Stimulated activated CD4-positive, alpha-beta T cell treated with anti-CD3 and anti-CD28 coated beads, Interleukin-4, amount 100 ng/mL, for 24 hours (primary cell): Measurements from ENCODE around the gene KMT2B.
"Not testable (repeated sequence)": the region's sequence is repeated elsewhere in the genome, so short reads cannot be mapped to it uniquely, and the experiment has no call there.

ENCODE experiments used
- DNase-seq: peaks from one replicate; pipeline ENCODE4 v3.0.0-alpha.2; 2020

KMT2B gene

DNA sequence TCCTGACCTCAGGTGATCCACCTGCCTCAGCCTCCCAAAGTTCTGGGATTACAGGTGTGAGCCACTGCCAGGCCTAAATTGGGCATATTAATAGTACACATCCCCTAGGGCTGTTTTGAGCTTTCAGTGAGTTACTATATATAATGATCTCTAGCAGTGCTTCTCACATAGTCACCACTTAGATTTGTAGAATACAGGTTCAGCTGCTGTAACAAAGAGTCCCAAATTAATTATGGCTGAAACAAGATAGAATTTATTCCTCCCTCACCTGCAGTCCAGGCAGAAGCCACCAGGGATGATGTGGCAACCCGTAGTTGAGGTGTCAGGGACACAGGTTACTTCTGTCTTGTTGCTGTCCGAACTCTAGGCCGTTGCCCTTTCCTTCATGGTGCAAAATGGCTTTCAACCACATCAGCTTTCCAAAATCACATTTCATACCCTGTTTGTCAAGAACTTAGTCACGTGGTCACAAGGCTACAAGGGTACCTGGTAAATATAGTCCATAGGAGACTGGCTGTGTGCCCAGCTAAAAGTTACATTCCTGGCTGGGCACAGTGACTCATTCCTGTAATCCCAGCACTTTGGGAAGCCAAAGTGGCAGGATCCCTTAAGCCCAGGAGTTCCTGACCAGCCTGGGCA lies 43.0 kb downstream of the KMT2B start:
- DNase-seq: no peak

DNA sequence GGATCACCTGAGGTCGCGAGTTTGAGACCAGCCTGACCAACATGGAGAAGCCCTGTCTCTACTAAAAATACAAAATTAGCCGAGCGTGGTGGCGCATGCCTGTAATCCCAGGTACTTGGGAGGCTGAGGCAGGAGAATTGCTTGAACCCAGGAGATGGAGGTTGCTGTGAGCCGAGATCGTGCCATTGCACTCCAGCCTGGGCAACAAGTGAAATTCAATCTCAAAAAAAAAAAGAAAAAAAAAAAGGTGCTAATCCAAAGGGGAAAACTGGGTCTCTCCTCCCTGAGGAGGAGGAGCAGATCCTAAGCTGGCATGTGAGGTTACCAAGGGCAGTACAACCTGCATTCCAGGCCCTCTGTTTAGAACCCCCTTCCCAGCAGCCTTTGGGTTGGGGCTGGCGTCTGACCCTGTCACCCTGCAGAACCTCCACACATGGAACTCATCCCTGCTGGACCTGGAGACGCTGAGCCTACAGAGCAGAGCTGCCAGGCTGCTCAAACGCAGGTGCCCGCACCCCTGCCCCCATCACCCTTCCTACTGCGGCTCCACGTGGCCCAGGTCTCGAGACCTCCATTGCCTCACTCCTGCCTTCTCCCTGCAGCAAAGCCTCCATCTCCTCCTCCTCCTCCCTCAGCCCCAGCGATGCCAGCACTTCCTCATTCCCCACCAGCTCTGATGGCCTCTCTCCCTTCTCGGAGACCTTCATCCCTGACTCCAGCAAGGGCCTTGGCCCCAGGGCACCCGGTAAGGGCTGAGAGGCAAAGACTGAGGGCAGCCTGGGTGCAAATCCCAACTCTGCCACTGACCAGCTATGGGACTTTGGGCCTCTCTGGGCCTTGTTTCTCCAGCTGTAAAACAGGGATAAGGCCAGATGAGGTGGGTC lies 46.9 kb downstream of the KMT2B start:
- DNase-seq: no peak

GRCh38 chr19:35766571-35767104 lies 48.8 kb downstream of the KMT2B start:
- DNase-seq: no peak

GRCh38 chr19:35767288-35768081 lies 49.7 kb downstream of the KMT2B start:
- DNase-seq: no peak

- DNase-seq: no peak
Observed at GRCh38 chr19:35768082-35768421, 50.2 kb downstream of the KMT2B start.

DNA sequence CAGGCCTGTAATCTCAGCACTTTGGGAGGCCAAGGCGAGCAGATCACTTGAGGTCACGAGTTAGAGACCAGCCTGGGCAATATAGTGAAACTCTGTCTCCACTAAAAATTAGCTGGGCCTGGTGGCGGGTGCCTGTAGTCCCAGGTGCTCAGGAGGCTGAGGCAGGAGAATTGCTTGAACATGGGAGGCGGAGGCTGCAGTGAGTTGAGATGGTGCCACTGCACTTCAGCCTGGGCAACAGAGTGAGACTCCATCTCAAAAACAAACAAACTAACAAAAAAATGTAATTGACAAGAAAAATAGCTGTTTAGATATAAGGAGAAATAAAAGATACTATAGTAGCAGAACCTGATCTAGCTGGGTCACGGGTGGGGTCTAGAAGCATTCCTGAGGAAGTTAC lies 54.6 kb downstream of the KMT2B start:
- DNase-seq: not testable (repeated sequence)

DNA sequence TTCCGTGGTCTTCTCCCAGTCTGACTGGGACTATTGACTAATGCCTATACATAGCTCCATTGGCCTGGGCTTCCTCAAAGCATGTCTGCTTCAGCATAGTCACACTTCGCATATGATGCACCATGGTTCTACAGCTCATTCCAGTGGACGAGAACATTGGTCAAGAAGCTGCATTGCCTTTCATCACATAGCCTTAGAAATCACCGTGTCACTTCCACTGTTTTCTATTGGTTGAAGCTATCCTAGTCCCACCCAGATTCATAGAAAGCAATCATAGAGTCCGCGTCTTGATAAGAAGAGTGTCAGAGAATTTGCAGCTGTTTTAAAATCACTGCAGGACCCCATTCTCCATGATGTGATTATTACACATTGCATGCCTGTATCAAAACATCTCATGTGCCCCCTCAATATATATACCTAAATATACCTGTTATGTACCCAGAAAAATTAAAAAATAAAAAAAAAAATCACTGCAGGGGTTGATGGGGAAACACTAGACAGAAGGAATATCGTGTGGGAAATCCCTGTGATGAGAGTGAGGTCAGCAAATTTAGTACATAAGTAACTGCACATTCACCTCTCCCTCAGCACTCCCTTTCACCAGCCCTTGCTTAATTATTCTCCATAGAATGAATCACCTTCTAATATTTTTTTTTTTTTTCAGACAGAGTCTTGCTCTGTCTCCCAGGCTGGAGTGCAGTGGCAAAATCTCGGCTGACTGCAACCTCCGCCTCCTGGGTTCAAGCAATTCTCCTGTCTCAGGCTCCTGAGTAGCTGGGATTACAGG lies 55.4 kb downstream of the KMT2B start:
- no peak for DNase-seq

DNA sequence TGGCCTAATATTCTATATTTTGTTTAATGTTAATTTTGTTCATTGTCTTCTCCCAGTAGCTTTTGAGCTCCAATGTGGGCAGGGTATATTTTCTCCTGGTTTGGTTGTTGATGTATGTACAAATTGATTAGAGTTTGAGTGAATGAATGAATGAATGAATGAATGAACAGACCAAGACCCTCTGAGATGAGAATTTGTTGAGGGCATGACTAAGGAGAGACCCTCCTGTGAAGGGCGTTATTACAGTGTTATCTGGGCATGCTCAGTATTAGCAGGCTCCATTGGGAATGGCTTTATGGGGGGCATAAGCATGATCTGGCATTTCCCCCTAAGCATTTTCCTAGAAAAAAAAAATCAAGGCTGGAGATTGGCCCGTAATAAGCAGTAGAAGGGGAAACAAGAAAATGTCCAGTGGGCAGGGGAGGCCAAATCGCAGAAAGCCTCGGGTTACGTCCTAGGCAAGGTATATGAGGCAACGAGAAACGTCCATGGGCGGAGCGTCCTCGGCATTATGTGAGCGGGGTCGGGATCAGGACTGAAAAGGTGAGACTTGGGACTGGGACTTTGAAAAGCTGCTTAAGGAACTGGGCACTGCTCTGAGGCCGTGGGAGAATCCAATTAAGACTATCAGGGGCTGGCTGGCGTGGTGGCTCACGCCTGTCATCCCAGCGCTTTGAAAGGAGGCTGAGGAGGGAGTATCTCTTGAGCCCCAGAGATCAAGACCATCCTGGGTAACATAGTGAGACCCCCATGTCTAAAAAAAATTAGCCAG lies 56.7 kb downstream of the KMT2B start:
- DNase-seq: no peak

DNA sequence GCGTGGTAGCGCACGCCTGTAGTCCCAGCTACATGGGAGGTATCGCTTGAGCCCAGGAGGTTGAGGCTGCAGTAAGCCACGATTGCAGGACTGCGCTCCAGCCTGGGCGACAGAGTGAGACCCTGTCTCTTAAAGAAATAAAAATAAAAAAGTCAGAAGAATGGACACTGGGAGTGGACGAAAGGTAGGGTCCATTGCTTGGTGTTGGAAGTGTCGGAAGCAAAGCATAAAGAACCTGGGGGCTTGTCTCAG lies 57.2 kb downstream of the KMT2B start:
- DNase-seq: no peak

- DNase-seq: peak; percentile 99
Observed at GRCh38 chr19:35775298-35776101, 57.7 kb downstream of the KMT2B start, which contains the start of gene ARHGAP33. Gene ARHGAP33, plus strand, starts transcription at chr19:35775564. Its CDS starts 95 bp downstream, at chr19:35775659.

DNA sequence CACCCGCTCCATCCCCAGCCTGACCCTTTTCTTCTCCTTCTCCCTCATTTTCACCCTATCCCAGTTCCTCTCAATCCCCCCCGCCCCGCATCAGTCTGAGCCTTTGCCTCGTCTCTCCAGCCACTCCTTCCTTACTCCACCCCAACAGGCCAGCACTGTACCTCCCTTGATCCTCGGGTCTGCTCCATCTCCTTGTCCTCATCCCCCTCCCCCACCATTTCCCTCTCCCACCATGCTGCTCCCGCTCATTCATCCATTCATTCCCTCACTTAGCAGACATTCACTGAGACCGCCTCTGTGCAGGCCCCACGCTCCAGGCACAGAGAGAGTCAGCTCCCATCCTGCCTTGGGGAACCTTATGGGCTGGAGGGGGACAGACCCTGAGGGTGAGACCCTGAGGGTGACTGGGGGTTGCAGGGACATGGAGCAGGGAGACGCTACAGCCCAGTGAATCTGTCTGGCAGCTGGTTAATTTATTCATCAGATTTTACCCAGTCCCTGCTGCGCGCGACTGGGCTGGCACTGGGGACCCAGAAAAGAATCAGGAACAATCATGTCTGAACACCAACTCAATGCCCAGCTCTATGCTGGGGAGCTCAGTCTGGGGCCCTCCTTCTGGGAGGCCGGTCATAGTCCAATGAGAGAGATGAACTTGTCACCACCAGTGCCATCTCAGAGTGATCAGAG lies 58.4 kb downstream of the KMT2B start:
- no peak for DNase-seq

- DNase-seq: no peak
Observed at GRCh38 chr19:35777086-35777841, 59.5 kb downstream of the KMT2B start.

DNA sequence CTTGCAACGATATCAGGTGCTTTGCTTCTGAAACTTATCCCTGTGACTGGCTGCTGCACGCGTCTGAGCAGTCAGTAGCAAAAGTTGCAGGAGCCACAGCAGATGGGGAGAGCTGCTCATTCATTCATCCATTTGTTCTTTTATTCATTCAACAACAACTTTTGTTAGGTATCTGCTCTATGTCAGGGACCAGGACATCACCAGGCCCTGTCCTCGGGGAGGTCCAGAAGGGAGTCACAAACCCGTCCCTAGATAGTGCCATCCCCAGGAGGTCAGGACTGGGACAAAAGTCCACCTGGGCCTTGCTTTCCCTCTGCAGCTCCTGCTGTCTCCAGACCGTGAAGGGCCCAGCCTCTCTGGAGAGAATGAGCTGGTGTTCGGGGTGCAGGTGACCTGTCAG lies 60.2 kb downstream of the KMT2B start:
- no peak for DNase-seq

GRCh38 chr19:35779033-35779432 lies 61.2 kb downstream of the KMT2B start:
- no peak for DNase-seq

- no peak for DNase-seq
Observed at GRCh38 chr19:35780058-35780457, 62.3 kb downstream of the KMT2B start.

GRCh38 chr19:35780717-35781116 lies 62.9 kb downstream of the KMT2B start:
- DNase-seq: no peak

DNA sequence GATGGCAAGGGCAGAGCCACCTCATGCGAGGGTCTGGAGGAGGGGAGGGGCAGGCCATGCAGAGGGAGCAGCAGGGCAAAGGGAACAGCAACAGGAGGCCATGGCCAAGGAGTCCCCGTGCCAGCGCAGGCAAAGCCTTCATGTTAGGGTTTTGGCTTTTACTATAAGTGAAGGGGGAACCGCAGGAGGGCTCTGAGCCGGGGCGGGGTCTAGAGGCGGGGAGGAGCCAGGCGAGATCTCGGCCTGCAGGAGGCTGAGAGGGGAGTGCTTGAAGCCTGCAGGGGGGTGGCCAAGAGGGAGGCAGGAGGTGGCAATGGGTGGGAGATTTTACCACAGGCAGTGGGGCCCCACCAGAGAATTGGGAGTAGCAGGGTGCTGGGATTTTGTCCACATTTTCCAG lies 63.8 kb downstream of the KMT2B start:
- DNase-seq: no peak

GRCh38 chr19:35782589-35782988 lies 64.8 kb downstream of the KMT2B start:
- DNase-seq: no peak
